A549 (cell line): ENCODE measurements around the gene SCAMP3.

Experiments used
- CTCF ChIP-seq: fragments of >200 bp; sonication (Bioruptor Twin); formaldehyde crosslinking; IDR thresholded peaks from 3 replicates; pipeline ENCODE4 v1.5.1; 2016
- SMC3 ChIP-seq: fragments of >200 bp; sonication (Bioruptor Twin); formaldehyde crosslinking; IDR thresholded peaks from 3 replicates; pipeline ENCODE4 v1.6.1; 2018; ENCODE audit warnings: inconsistent platforms

GRCh38 chr1:155253797-155254196, 8.4 kb downstream of the SCAMP3 start:
- TF ChIP-seq CTCF (no peak), SMC3 (no peak)
